Measurements from ENCODE around the gene GSG1L. TPM values are rescaled to one million over a fixed set of nuclear protein-coding genes. Genes with fewer than 3 reads are reported as not detected.

GSG1L gene
- total RNA-seq, 1 donor from 2014 or later = not detected

- ATAC-seq (no peak), DNase-seq (ENCODE audit: low spot score) (no peak)
These were observed 298.4 kb downstream of the GSG1L start for GRCh38 chr16:27764869-27765675.

GRCh38 chr16:27764427-27764826, 299.1 kb downstream of the GSG1L start:
- no peak for DNase-seq (ENCODE audit: low spot score)
- no peak for ATAC-seq

- DNase-seq (ENCODE audit: low spot score) (no peak), ATAC-seq (no peak)
These were observed 301.1 kb downstream of the GSG1L start for GRCh38 chr16:27762441-27762840.

GRCh38 chr16:27761816-27762215, 301.7 kb downstream of the GSG1L start:
- ATAC-seq = no peak
- DNase-seq (ENCODE audit: low spot score) = no peak

GRCh38 chr16:27760789-27761176, 302.7 kb downstream of the GSG1L start:
- no peak for ATAC-seq
- no peak for DNase-seq (ENCODE audit: low spot score)

- ATAC-seq = no peak
- no peak for DNase-seq (ENCODE audit: low spot score)
These were observed 303.3 kb downstream of the GSG1L start for GRCh38 chr16:27759967-27760788.

- ATAC-seq (no peak), DNase-seq (ENCODE audit: low spot score) (no peak)
These were observed 304.1 kb downstream of the GSG1L start for GRCh38 chr16:27759301-27759871.

GRCh38 chr16:27758544-27758943, 305.0 kb downstream of the GSG1L start:
- DNase-seq (ENCODE audit: low spot score) (no peak), ATAC-seq (no peak)

GRCh38 chr16:27756206-27756970, 307.1 kb downstream of the GSG1L start:
- ATAC-seq (no peak), DNase-seq (ENCODE audit: low spot score) (no peak)

- ATAC-seq = no peak
- no peak for DNase-seq (ENCODE audit: low spot score)
These were observed 308.5 kb downstream of the GSG1L start for GRCh38 chr16:27754788-27755690.

- no peak for ATAC-seq
- DNase-seq (ENCODE audit: low spot score) = no peak
These were observed 310.0 kb downstream of the GSG1L start for GRCh38 chr16:27753563-27753962.

- no peak for ATAC-seq
These were observed 311.3 kb downstream of the GSG1L start for GRCh38 chr16:27752241-27752640.

GRCh38 chr16:27751676-27752075, 311.8 kb downstream of the GSG1L start:
- ATAC-seq (no peak), DNase-seq (ENCODE audit: low spot score) (no peak)

More at GRCh38 chr16:27752241-27752640, 311.3 kb downstream of the GSG1L start:
- no peak for DNase-seq (ENCODE audit: low spot score)

GRCh38 chr16:27751233-27751632, 312.3 kb downstream of the GSG1L start:
- no peak for DNase-seq (ENCODE audit: low spot score)
- no peak for ATAC-seq

- no peak for DNase-seq (ENCODE audit: low spot score)
These were observed 313.6 kb downstream of the GSG1L start for GRCh38 chr16:27749946-27750345.

GRCh38 chr16:27749547-27749875, 314.0 kb downstream of the GSG1L start:
- no peak for DNase-seq (ENCODE audit: low spot score)
- ATAC-seq = no peak

More at GRCh38 chr16:27749946-27750345, 313.6 kb downstream of the GSG1L start:
- no peak for ATAC-seq

- ATAC-seq = no peak
- DNase-seq (ENCODE audit: low spot score) = no peak
These were observed 314.5 kb downstream of the GSG1L start for GRCh38 chr16:27748868-27749546.

GRCh38 chr16:27747946-27748345, 315.6 kb downstream of the GSG1L start:
- no peak for DNase-seq (ENCODE audit: low spot score)
- no peak for ATAC-seq

GRCh38 chr16:27746076-27746855, 317.2 kb downstream of the GSG1L start:
- ATAC-seq (no peak), DNase-seq (ENCODE audit: low spot score) (no peak)
